CD4-positive, alpha-beta memory T cell (primary cell): ENCODE results near the gene EEF2K. TPM values are rescaled to one million over a fixed set of nuclear protein-coding genes. Genes with fewer than 3 reads are reported as not detected.

Experiments
- CTCF ChIA-PET: fragments of 350-600 bp; sonication (Branson Sonifier 250); formaldehyde crosslinking; loops from one replicate; lab custom pipeline; 2021; ENCODE audit warnings: inconsistent platforms; ENCODE audit not compliant: partially characterized antibody; lab: Charles Lee
- POLR2A ChIA-PET: fragments of 350-600 bp; sonication (Branson Sonifier 250); formaldehyde crosslinking; loops from one replicate; lab custom pipeline; 2021; ENCODE audit not compliant: partially characterized antibody; lab: Charles Lee
- DNase-seq, 5 donors: peaks; one replicate each; pipeline versions ENCODE4 v3.0.0 to v3.0.0-alpha.2; 2020 to 2022; ENCODE audit warnings: mixed read lengths in 1 of 5
- H3K27ac ChIP-seq: one replicate; pipeline ENCODE4 v1.7.0; 2013; ENCODE audit warnings: low read depth, low read length
- H3K27me3 ChIP-seq: 2 replicates; pipeline ENCODE4 v1.7.0; 2013; ENCODE audit warnings: mild to moderate bottlenecking, low read length, moderate library complexity; ENCODE audit not compliant: insufficient read depth
- H3K36me3 ChIP-seq: 2 replicates; pipeline ENCODE4 v1.7.0; 2013; ENCODE audit warnings: mild to moderate bottlenecking, low read length, moderate library complexity; ENCODE audit not compliant: insufficient read depth
- H3K4me1 ChIP-seq: 2 replicates; pipeline ENCODE4 v1.7.0; 2013; ENCODE audit warnings: mild to moderate bottlenecking, low read length, moderate library complexity; ENCODE audit not compliant: insufficient read depth
- H3K4me3 ChIP-seq, 2 donors: one replicate each; pipeline ENCODE4 v1.7.0; 2013; ENCODE audit warnings: low read length in 2 of 2, mild to moderate bottlenecking in 1 of 2
- H3K9me3 ChIP-seq, 2 donors: one replicate each; pipeline ENCODE4 v1.7.0; 2013; ENCODE audit warnings: low read length in 2 of 2, control low read depth in 1 of 2; ENCODE audit not compliant: control insufficient read depth in 1 of 2
- H3K27ac Mint-ChIP-seq, 7 donors: one replicate each; pipeline ENCODE4 v1.8.0; 2020 to 2021; ENCODE audit warnings: mixed read lengths in 7 of 7, mild to moderate bottlenecking in 6 of 7, inconsistent platforms in 3 of 7, moderate library complexity in 3 of 7
- H3K27me3 Mint-ChIP-seq, 2 donors: one replicate each; pipeline ENCODE4 v1.8.0; 2020 to 2021; ENCODE audit warnings: mixed read lengths in 2 of 2
- H3K36me3 Mint-ChIP-seq, 2 donors: one replicate each; pipeline ENCODE4 v1.8.0; 2020 to 2021; ENCODE audit warnings: mixed read lengths in 2 of 2, inconsistent platforms in 1 of 2, mild to moderate bottlenecking in 1 of 2
- H3K4me1 Mint-ChIP-seq, 4 donors: one replicate each; pipeline ENCODE4 v1.8.0; 2020 to 2021; ENCODE audit warnings: mixed read lengths in 4 of 4, mild to moderate bottlenecking in 1 of 4
- H3K4me3 Mint-ChIP-seq, 8 donors: one replicate each; pipeline ENCODE4 v1.8.0; 2020 to 2021; ENCODE audit warnings: mixed read lengths in 8 of 8, mild to moderate bottlenecking in 7 of 8, moderate library complexity in 6 of 8, inconsistent platforms in 3 of 8
- H3K9me3 Mint-ChIP-seq, 8 donors: one replicate each; pipeline ENCODE4 v1.8.0; 2020 to 2021; ENCODE audit warnings: mixed read lengths in 8 of 8, mild to moderate bottlenecking in 5 of 8, inconsistent platforms in 3 of 8, moderate library complexity in 1 of 8
- intact Hi-C: fragments of 100-400 bp; cut with micrococcal nuclease; formaldehyde crosslinking; loops from one replicate; pipeline ENCODE4 v1.15.1; 2023
- polyA plus RNA-seq, 2 donors: library from polyadenylated mRNA; unstranded; fragments of 300-500 nt; fragmentation: Illumina TruSeq; gene quantifications; one replicate each; pipeline ENCODE4 v1.2.3, GENCODE V29; 2021
- total RNA-seq, 2 experiments: library from RNA; stranded (reverse); gene quantifications; one replicate each; pipeline ENCODE4 v1.2.3, GENCODE V29; 2021

The EEF2K gene
- total and polyA plus RNA-seq, 4 experiments from 2014 or later = 0.77 to 20.7 (median 11.5) TPM

DNA sequence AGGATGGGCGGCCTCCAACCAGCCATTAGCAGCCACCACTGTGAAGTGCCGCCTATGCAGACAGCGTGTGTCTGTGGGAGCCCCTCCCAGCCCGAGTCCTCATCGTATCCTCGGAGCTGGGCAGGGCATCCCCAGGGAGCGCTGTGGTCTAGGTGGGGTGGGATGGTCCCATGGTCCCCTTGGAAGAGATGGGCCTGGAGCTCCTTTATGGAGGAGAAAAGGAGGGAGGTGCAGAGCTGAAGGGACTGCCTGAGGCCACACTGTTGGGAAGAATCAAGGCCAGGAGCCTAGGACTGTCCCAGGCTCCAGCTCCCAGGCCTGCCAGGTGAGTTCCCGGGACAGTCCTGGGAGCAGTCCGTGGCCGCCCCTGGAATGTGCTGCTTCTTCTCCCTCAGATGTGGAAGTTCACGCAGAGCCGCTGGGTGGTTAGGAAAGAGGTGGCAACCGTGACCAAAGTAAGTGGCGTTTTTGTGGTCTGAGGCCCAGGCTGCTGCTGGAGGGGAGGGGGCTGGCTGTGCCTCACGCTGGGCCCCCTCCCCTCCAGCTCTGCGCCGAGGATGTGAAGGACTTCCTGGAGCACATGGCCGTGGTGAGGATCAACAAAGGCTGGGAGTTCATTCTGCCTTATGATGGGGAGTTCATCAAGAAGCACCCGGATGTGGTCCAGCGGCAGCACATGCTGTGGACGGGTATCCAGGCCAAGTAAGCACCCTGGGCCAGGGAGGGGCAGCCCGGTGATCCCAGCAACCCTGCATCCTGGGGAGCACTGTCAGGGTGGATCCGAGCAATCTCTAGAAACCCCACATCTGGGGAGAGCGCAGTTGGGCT, 118.1 kb downstream of the EEF2K start:
- ChIA-PET CTCF (interaction anchor here (0.8 kb wide), 1 partner anchor 96 kb away, joined by 3 read pairs; no protein-coding TSS in a partner anchor), POLR2A (interaction anchor here (1.3 to 1.4 kb wide), 2 partner anchors 31 to 34 kb away, joined by 4 to 5 read pairs; no protein-coding TSS in a partner anchor)
- H3K9me3 Mint-ChIP-seq = no peaks in the 10 kb centered on the region
- no peak for DNase-seq
- H3K27me3 Mint-ChIP-seq = no peaks in the 10 kb centered on the region
- Histone ChIP-seq H3K9me3 (no peaks in the 10 kb centered on the region), H3K4me1 (peaks cover 8% of the 10 kb centered on the region), H3K4me3 (no peak overlapping the region), H3K36me3 (peaks cover 69% of the 10 kb centered on the region), H3K27ac (no peak overlapping the region), H3K27me3 (no peaks in the 10 kb centered on the region)
- intact Hi-C loops = no loop called here
- H3K4me1 Mint-ChIP-seq = peaks cover 4 to 16% (median 8%) of the 10 kb centered on the region in 4 donors
- H3K36me3 Mint-ChIP-seq = peaks cover 12 to 64% of the 10 kb centered on the region in 2 donors
- H3K27ac Mint-ChIP-seq = peak overlapping the region in 6 of 7 donors; percentile 19 to 90 (median 62)
- H3K4me3 Mint-ChIP-seq = peak overlapping the region in 1 of 8 donors; percentile 29

GRCh38 chr16:22324787-22325597, 118.9 kb downstream of the EEF2K start:
- H3K9me3 Mint-ChIP-seq = no peaks in the 10 kb centered on the region
- no peak for DNase-seq
- ChIA-PET CTCF (no interaction called here), POLR2A (no interaction called here)
- H3K4me1 Mint-ChIP-seq = peaks cover 4 to 19% (median 11%) of the 10 kb centered on the region in 4 donors
- Histone ChIP-seq H3K36me3 (peaks cover 67% of the 10 kb centered on the region), H3K9me3 (no peaks in the 10 kb centered on the region), H3K27me3 (no peaks in the 10 kb centered on the region), H3K27ac (no peak overlapping the region), H3K4me1 (peaks cover 8% of the 10 kb centered on the region), H3K4me3 (no peak overlapping the region)
- H3K4me3 Mint-ChIP-seq = no peak overlapping the region
- no peaks in the 10 kb centered on the region for H3K27me3 Mint-ChIP-seq
- peaks cover 7 to 68% of the 10 kb centered on the region in 2 donors for H3K36me3 Mint-ChIP-seq
- intact Hi-C loops = no loop called here
- H3K27ac Mint-ChIP-seq = peak overlapping the region in 5 of 7 donors; percentile 17 to 90 (median 61)

DNA sequence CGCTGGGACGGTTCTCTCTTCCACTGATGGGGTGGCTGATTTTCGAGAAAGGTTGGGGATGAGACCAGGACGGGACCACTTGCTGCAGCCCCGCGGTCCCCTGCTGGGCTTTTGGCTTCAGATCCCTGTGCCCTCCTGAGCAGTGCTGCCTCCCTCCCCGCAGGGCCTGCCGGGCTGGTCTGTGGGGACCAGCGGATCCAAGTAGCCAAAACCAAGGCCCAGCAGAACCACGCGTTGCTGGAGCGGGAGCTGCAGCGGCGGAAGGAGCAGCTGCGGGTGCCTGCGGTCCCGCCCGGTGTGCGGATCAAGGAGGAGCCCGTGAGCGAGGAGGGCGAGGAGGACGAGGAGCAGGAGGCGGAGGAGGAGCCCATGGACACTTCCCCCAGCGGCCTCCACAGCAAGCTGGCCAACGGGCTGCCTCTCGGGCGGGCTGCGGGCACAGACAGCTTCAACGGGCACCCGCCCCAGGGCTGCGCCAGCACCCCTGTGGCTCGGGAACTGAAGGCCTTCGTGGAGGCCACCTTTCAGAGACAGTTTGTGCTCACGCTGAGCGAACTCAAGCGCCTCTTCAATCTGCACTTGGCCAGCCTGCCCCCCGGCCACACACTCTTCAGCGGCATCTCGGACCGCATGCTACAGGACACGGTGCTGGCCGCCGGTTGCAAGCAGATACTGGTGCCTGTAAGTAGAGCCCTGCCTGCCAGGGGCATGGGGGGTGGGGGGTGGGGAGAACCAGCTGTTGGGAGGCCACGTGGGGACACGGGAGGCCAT, 119.7 kb downstream of the EEF2K start:
- Histone ChIP-seq H3K27me3 (no peaks in the 10 kb centered on the region), H3K27ac (no peak overlapping the region), H3K36me3 (peaks cover 60% of the 10 kb centered on the region), H3K9me3 (no peaks in the 10 kb centered on the region), H3K4me1 (peaks cover 8% of the 10 kb centered on the region), H3K4me3 (no peak overlapping the region)
- peaks cover 12 to 70% of the 10 kb centered on the region in 2 donors for H3K36me3 Mint-ChIP-seq
- CTCF ChIA-PET = interaction anchor here (0.9 to 1.5 kb wide), 2 partner anchors 24 to 32 kb away, joined by 3 read pairs; no protein-coding TSS in a partner anchor
- H3K4me1 Mint-ChIP-seq = peaks cover 9 to 26% (median 16%) of the 10 kb centered on the region in 4 donors
- peak overlapping the region in 1 of 7 donors; percentile 83 for H3K27ac Mint-ChIP-seq
- no peak overlapping the region for H3K4me3 Mint-ChIP-seq
- H3K9me3 Mint-ChIP-seq = no peaks in the 10 kb centered on the region
- DNase-seq = no peak
- intact Hi-C loops = no loop called here
- no peaks in the 10 kb centered on the region for H3K27me3 Mint-ChIP-seq
- POLR2A ChIA-PET = interaction anchor here (0.6 to 1.6 kb wide), 2 partner anchors 32 to 44 kb away, joined by 4 read pairs; no protein-coding TSS in a partner anchor

DNA sequence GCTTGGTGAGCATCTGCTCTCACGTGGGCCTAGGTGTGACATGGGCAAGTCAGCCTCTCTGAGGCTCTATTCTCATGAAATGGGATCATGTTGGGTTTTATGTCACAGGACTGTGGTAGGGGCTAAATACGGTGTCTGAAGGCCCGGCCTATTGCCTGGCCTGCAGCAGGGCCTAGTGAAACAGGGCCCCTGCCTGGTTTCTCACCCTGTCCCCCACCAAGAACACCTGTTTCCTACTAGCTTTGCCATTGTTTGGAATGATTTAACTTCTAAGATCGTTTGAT, 120.2 kb downstream of the EEF2K start:
- Mint-ChIP-seq H3K4me1 (peaks cover 7 to 23% (median 12%) of the 10 kb centered on the region in 4 donors), H3K27me3 (no peaks in the 10 kb centered on the region), H3K4me3 (no peak overlapping the region), H3K27ac (peak overlapping the region in 4 of 7 donors; percentile 6 to 51 (median 36)), H3K36me3 (peaks cover 10 to 67% of the 10 kb centered on the region in 2 donors), H3K9me3 (no peaks in the 10 kb centered on the region)
- H3K9me3 ChIP-seq = no peaks in the 10 kb centered on the region
- POLR2A ChIA-PET = interaction anchor here (1.6 kb wide), 1 partner anchor 32 kb away, joined by 4 read pairs; no protein-coding TSS in a partner anchor
- H3K4me1 ChIP-seq = peaks cover 8% of the 10 kb centered on the region
- DNase-seq = no peak
- peaks cover 60% of the 10 kb centered on the region for H3K36me3 ChIP-seq
- intact Hi-C loops = no loop called here
- H3K27ac ChIP-seq = no peak overlapping the region
- no peaks in the 10 kb centered on the region for H3K27me3 ChIP-seq
- H3K4me3 ChIP-seq = no peak overlapping the region
- CTCF ChIA-PET = interaction anchor here (0.9 to 1.5 kb wide), 3 partner anchors 8 to 31 kb away, joined by 3 read pairs; no protein-coding TSS in a partner anchor

DNA sequence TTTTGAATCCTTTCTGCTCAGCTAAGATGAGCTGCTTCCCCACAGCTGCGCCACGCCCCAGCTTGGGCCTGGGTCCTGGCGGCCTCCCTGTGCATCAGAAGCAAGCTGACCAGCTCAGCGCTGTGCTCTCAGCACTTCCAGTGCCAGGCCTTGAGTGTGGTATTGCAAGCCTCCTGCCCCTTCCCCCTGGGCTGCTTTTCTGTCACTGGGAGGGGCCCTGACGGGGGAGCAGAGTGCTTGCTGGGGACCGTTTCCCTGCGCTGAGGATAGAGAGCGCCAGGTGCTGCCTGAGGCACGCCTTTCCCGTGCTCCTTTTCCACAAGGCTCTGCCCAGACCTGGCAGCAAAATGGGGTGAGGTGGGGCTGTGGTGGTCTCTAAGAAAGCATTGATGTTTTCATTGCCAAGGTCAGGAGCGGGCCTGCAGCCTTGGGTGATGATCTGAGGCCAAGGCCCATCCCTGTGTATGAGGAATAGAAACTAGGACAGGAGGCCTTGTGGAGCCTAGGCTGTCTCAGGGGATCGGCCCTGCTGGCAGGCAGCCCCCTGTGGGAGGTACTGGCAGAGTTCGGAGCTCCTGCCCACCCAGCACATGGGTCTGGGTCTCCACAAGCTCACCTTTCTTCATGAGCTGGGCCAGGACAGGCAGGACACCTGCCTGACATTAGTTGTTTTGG, 120.8 kb downstream of the EEF2K start:
- peaks cover 14 to 72% of the 10 kb centered on the region in 2 donors for H3K36me3 Mint-ChIP-seq
- peaks cover 8 to 26% (median 12%) of the 10 kb centered on the region in 4 donors for H3K4me1 Mint-ChIP-seq
- H3K4me1 ChIP-seq = peaks cover 3% of the 10 kb centered on the region
- H3K9me3 Mint-ChIP-seq = no peaks in the 10 kb centered on the region
- no peak overlapping the region for H3K4me3 ChIP-seq
- H3K27ac Mint-ChIP-seq = peak overlapping the region in 5 of 7 donors; percentile 22 to 81 (median 38)
- H3K4me3 Mint-ChIP-seq = no peak overlapping the region
- POLR2A ChIA-PET = interaction anchor here (1.6 to 1.7 kb wide), 3 partner anchors 8 to 40 kb away, joined by 3 to 4 read pairs (median 3); no protein-coding TSS in a partner anchor
- H3K27me3 Mint-ChIP-seq = no peaks in the 10 kb centered on the region
- no peaks in the 10 kb centered on the region for H3K27me3 ChIP-seq
- DNase-seq = no peak
- H3K27ac ChIP-seq = no peak overlapping the region
- intact Hi-C loops = no loop called here
- peaks cover 59% of the 10 kb centered on the region for H3K36me3 ChIP-seq
- no peaks in the 10 kb centered on the region for H3K9me3 ChIP-seq
- CTCF ChIA-PET = interaction anchor here (0.9 to 1.5 kb wide), 3 partner anchors 9 to 31 kb away, joined by 3 read pairs; no protein-coding TSS in a partner anchor

GRCh38 chr16:22327446-22327775, 121.3 kb downstream of the EEF2K start:
- DNase-seq = no peak
- peaks cover 62% of the 10 kb centered on the region for H3K36me3 ChIP-seq
- peaks cover 3% of the 10 kb centered on the region for H3K4me1 ChIP-seq

More at GRCh38 chr16:22327446-22327775, 121.3 kb downstream of the EEF2K start:
- Mint-ChIP-seq H3K4me3 (no peak overlapping the region), H3K27me3 (no peaks in the 10 kb centered on the region), H3K9me3 (no peaks in the 10 kb centered on the region), H3K27ac (peak overlapping the region in 3 of 7 donors; percentile 31 to 78 (median 40)), H3K36me3 (peaks cover 19 to 75% of the 10 kb centered on the region in 2 donors), H3K4me1 (peaks cover 8 to 26% (median 12%) of the 10 kb centered on the region in 4 donors)
- no peaks in the 10 kb centered on the region for H3K27me3 ChIP-seq
- no peak overlapping the region for H3K4me3 ChIP-seq
- no peak overlapping the region for H3K27ac ChIP-seq
- POLR2A ChIA-PET = interaction anchor here (1.6 to 1.7 kb wide), 3 partner anchors 9 to 39 kb away, joined by 3 to 4 read pairs (median 3); no protein-coding TSS in a partner anchor
- CTCF ChIA-PET = interaction anchor here (1.0 to 1.5 kb wide), 2 partner anchors 9 to 23 kb away, joined by 3 read pairs; no protein-coding TSS in a partner anchor
- no peaks in the 10 kb centered on the region for H3K9me3 ChIP-seq
- intact Hi-C loops = no loop called here
